HepG2 (cell line): ENCODE results near the gene ACOT2. TPM values are rescaled to one million over a fixed set of nuclear protein-coding genes. Genes with fewer than 3 reads are reported as not detected.

ENCODE experiments used
- ADNP ChIP-seq: sonication (generic); formaldehyde crosslinking; IDR thresholded peaks from 2 replicates; pipeline ENCODE4 v1.4.0; 2020; ENCODE audit warnings: missing genetic modification reagents
- AHDC1 ChIP-seq: sonication (generic); formaldehyde crosslinking; IDR thresholded peaks from 2 replicates; pipeline ENCODE4 v1.5.1; 2020; ENCODE audit warnings: mild to moderate bottlenecking, missing genetic modification reagents, borderline replicate concordance
- AHR ChIP-seq: IDR thresholded peaks from 2 replicates; pipeline ENCODE4 v1.6.1; 2018; ENCODE audit warnings: missing genetic modification reagents, missing compliant biosample characterization
- ATM ChIP-seq: fragments of 450-650 bp; IDR thresholded peaks from 2 replicates; pipeline ENCODE4 v1.7.1; 2017; ENCODE audit warnings: mild to moderate bottlenecking, borderline replicate concordance
- DMTF1 ChIP-seq: sonication (generic); formaldehyde crosslinking; IDR thresholded peaks from 2 replicates; pipeline ENCODE4 v1.4.0; 2020; ENCODE audit warnings: mild to moderate bottlenecking, missing genetic modification reagents
- DNMT3B ChIP-seq: conservative IDR thresholded peaks from 2 replicates; pipeline ENCODE4 v1.6.1; 2016; ENCODE audit warnings: missing biosample characterization, control low read depth
- HNRNPH1 ChIP-seq: fragments of 200-400 bp; formaldehyde crosslinking; optimal IDR thresholded peaks from 2 replicates; pipeline ENCODE3; 2017; ENCODE audit warnings: mild to moderate bottlenecking, low read depth, low read length
- MED8 ChIP-seq: sonication (generic); formaldehyde crosslinking; IDR thresholded peaks from 2 replicates; pipeline ENCODE4 v1.8.1; 2023; ENCODE audit warnings: mild to moderate bottlenecking, missing genetic modification reagents; ENCODE audit not compliant: insufficient replicate concordance
- MTERF4 ChIP-seq: sonication (generic); formaldehyde crosslinking; IDR thresholded peaks from 2 replicates; pipeline ENCODE4 v1.8.0; 2023; ENCODE audit warnings: mild to moderate bottlenecking, missing genetic modification reagents
- NR0B2 ChIP-seq: sonication (generic); formaldehyde crosslinking; IDR thresholded peaks from 2 replicates; pipeline ENCODE4 v1.4.0; 2020; ENCODE audit warnings: mild to moderate bottlenecking, missing genetic modification reagents
- SAFB2 ChIP-seq: sonication (generic); formaldehyde crosslinking; IDR thresholded peaks from 2 replicates; pipeline ENCODE4 v1.5.1; 2020; ENCODE audit warnings: missing genetic modification reagents, low read depth, mild to moderate bottlenecking, borderline replicate concordance
- ZFP1 ChIP-seq: IDR thresholded peaks from 2 replicates; pipeline ENCODE4 v1.6.1; 2016
- ZFY ChIP-seq: sonication (generic); formaldehyde crosslinking; IDR thresholded peaks from 2 replicates; pipeline ENCODE4 v1.4.0; 2020; ENCODE audit warnings: missing genetic modification reagents
- ZNF547 ChIP-seq: sonication (generic); formaldehyde crosslinking; IDR thresholded peaks from 2 replicates; pipeline ENCODE4 v1.5.1; 2020; ENCODE audit warnings: mild to moderate bottlenecking, missing genetic modification reagents
- ZNF773 ChIP-seq: sonication (generic); formaldehyde crosslinking; IDR thresholded peaks from 2 replicates; pipeline ENCODE4 v1.4.0; 2020; ENCODE audit warnings: missing genetic modification reagents, borderline replicate concordance
- ZNF878 ChIP-seq: sonication (generic); formaldehyde crosslinking; IDR thresholded peaks from 2 replicates; pipeline ENCODE4 v1.8.1; 2023; ENCODE audit warnings: mild to moderate bottlenecking, missing genetic modification reagents, moderate library complexity
- polyA plus RNA-seq, 8 experiments: library from polyadenylated mRNA; depleted of rRNA in 3 of 8; stranded (reverse) in 7 of 8; unstranded in 1 of 8; fragments of >200 nt; fragmentation: Illumina TruSeq in 4 of 8; extraction: Trizol in 4 of 8; gene quantifications; 2 replicates each; pipeline versions ENCODE4 v1.2.1 to v1.2.3, GENCODE V29; 2011 to 2016; ENCODE audit warnings: low read depth in 4 of 8, missing spikeins in 1 of 8, mixed read lengths in 1 of 8; ENCODE audit not compliant: insufficient read depth in 1 of 8
- total RNA-seq, 5 experiments: library from RNA; depleted of rRNA; stranded (reverse); fragments of >200 nt; fragmentation: Illumina TruSeq; extraction: Trizol; gene quantifications; 2 replicates each; pipeline ENCODE4 v1.2.3, GENCODE V29; 2016; ENCODE audit warnings: low read depth in 1 of 5
- TF ChIP-seq, protein P1 (sequence below): sonication (generic); formaldehyde crosslinking; IDR thresholded peaks from 2 replicates; pipeline ENCODE4 v1.4.0; 2020; ENCODE audit warnings: missing genetic modification reagents
- TF ChIP-seq, protein P2 (sequence below): sonication (generic); formaldehyde crosslinking; IDR thresholded peaks from 2 replicates; pipeline ENCODE4 v1.4.0; 2020; ENCODE audit warnings: missing genetic modification reagents; ENCODE audit errors: not compliant biosample characterization

ACOT2 gene
- total and polyA plus RNA-seq, 2 of the 13 experiments (the other 11 are each of a cell fraction or from before 2014, with no cell fraction given): 60.0 to 110 TPM

DNA sequence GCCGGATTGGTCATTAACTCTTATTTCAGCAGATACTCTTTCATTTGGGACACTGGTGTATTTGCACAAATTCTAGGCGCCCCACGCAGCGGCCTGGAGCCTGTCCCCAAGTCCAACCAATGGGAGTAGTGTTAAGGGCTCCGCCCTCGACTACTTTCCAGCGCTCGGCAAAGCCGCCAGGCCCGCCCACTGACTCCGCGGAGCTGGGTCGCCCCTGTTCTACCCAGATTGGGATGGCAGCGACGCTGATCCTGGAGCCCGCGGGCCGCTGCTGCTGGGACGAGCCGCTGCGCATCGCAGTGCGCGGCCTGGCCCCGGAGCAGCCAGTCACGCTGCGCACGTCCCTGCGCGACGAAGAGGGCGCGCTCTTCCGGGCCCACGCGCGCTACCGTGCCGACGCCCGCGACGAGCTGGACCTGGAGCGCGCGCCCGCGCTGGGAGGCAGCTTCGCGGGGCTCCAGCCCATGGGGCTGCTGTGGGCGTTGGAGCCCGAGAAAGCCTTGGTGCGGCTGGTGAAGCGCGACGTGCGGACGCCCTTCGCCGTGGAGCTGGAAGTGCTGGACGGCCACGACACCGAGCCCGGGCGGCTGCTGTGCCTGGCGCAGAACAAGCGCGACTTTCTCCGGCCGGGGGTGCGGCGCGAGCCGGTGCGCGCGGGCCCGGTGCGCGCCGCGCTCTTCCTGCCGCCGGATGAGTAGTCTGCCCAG, 43.5 kb downstream of the ACOT2 start, which contains the start of gene ACOT6 (continued):
- TF ChIP-seq DMTF1 (CRISPR knock-in tag) (no peak), MED8 (CRISPR knock-in tag) (no peak), ADNP (CRISPR knock-in tag) (no peak), ZFP1 (no peak), HNRNPH1 (no peak), NR0B2 (CRISPR knock-in tag) (no peak), DNMT3B (no peak), AHDC1 (CRISPR knock-in tag) (no peak), MTERF4 (CRISPR knock-in tag) (no peak), ZFY (CRISPR knock-in tag) (peak; percentile 90; the same call in 1 of the 2 replicates), ZNF773 (CRISPR knock-in tag) (peak; percentile 59; the same call in 1 of the 2 replicates), ZNF878 (CRISPR knock-in tag) (no peak), SAFB2 (CRISPR knock-in tag) (no peak), ATM (no peak), ZNF547 (peak; percentile 30; the same call in 1 of the 2 replicates), AHR (CRISPR knock-in tag) (no peak)
- TF ChIP-seq, protein P1, sequence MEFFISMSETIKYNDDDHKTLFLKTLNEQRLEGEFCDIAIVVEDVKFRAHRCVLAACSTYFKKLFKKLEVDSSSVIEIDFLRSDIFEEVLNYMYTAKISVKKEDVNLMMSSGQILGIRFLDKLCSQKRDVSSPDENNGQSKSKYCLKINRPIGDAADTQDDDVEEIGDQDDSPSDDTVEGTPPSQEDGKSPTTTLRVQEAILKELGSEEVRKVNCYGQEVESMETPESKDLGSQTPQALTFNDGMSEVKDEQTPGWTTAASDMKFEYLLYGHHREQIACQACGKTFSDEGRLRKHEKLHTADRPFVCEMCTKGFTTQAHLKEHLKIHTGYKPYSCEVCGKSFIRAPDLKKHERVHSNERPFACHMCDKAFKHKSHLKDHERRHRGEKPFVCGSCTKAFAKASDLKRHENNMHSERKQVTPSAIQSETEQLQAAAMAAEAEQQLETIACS: peak; percentile 93
- TF ChIP-seq, protein P2, sequence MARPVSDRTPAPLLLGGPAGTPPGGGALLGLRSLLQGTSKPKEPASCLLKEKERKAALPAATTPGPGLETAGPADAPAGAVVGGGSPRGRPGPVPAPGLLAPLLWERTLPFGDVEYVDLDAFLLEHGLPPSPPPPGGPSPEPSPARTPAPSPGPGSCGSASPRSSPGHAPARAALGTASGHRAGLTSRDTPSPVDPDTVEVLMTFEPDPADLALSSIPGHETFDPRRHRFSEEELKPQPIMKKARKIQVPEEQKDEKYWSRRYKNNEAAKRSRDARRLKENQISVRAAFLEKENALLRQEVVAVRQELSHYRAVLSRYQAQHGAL: no peak
